ENCODE data around the gene RAC3. TPM values are rescaled to one million over a fixed set of nuclear protein-coding genes. Genes with fewer than 3 reads are reported as not detected.

The RAC3 gene
- total RNA-seq, 1 donor from 2014 or later: 41.3 TPM

- no peak overlapping the region for H2AFZ ChIP-seq (ENCODE audit: low read depth, low read length)
- Mint-ChIP-seq H3K27ac (ENCODE audit: unreplicated experiment) (no peak overlapping the region), H3K9me3 (ENCODE audit: unreplicated experiment) (no peaks in the 10 kb centered on the region), H3K27me3 (ENCODE audit: low read depth, unreplicated experiment) (no peaks in the 10 kb centered on the region), H3K36me3 (ENCODE audit: low read depth, unreplicated experiment) (no peaks in the 10 kb centered on the region), H3K4me3 (ENCODE audit: unreplicated experiment) (peak overlapping the region; percentile 50), H3K4me1 (ENCODE audit: low read depth, unreplicated experiment) (no peaks in the 10 kb centered on the region)
- peaks cover 15% of the 10 kb centered on the region for H3K79me2 ChIP-seq (ENCODE audit: insufficient read depth, low read length)
- H3K27ac ChIP-seq (ENCODE audit: low read depth, low read length): no peak overlapping the region
- no peaks in the 10 kb centered on the region for H3K36me3 ChIP-seq (ENCODE audit: insufficient read depth, low read length)
- H3K9me3 ChIP-seq (ENCODE audit: insufficient read depth, low read depth, low read length): no peaks in the 10 kb centered on the region
- peaks cover 27% of the 10 kb centered on the region for H4K20me1 ChIP-seq (ENCODE audit: insufficient read depth, low read length)
- H3K4me1 ChIP-seq (ENCODE audit: insufficient read depth, low read length): peaks cover 23% of the 10 kb centered on the region
- no peak overlapping the region for H3K4me3 ChIP-seq (ENCODE audit: insufficient read depth, low read depth, low read length)
- TF ChIP-seq EZH2 (IDR thresholded peaks at IDR 0.05; ENCODE audit: insufficient read depth, low read length) (no peak), CTCF (IDR thresholded peaks at IDR 0.05; ENCODE audit: insufficient read depth, low read depth, low read length) (no peak)
- no peak for DNase-seq (ENCODE audit: low read depth)
- H3K27me3 ChIP-seq (ENCODE audit: insufficient read depth, low read length): no peaks in the 10 kb centered on the region
- no peak for FAIRE-seq
- peak overlapping the region; percentile 99 for H3K4me2 ChIP-seq (ENCODE audit: low read length)
- H3K9ac ChIP-seq (ENCODE audit: low read length): no peak overlapping the region
Measured at GRCh38 chr17:82020572-82021106, 10.8 kb upstream of the RAC3 start.

- H3K9me3 Mint-ChIP-seq (ENCODE audit: unreplicated experiment): no peaks in the 10 kb centered on the region
- Histone ChIP-seq H2AFZ (ENCODE audit: low read depth, low read length) (no peak overlapping the region), H3K4me1 (ENCODE audit: insufficient read depth, low read length) (peaks cover 23% of the 10 kb centered on the region), H3K79me2 (ENCODE audit: insufficient read depth, low read length) (peaks cover 15% of the 10 kb centered on the region), H3K27ac (ENCODE audit: low read depth, low read length) (no peak overlapping the region), H3K9me3 (ENCODE audit: insufficient read depth, low read depth, low read length) (no peaks in the 10 kb centered on the region), H3K9ac (ENCODE audit: low read length) (peak overlapping the region; percentile 87), H3K4me3 (ENCODE audit: insufficient read depth, low read depth, low read length) (peak overlapping the region; percentile 81), H4K20me1 (ENCODE audit: insufficient read depth, low read length) (peaks cover 27% of the 10 kb centered on the region), H3K4me2 (ENCODE audit: low read length) (peak overlapping the region; percentile 99), H3K36me3 (ENCODE audit: insufficient read depth, low read length) (no peaks in the 10 kb centered on the region), H3K27me3 (ENCODE audit: insufficient read depth, low read length) (no peaks in the 10 kb centered on the region)
- H3K4me1 Mint-ChIP-seq (ENCODE audit: low read depth, unreplicated experiment): no peaks in the 10 kb centered on the region
- TF ChIP-seq EZH2 (IDR thresholded peaks at IDR 0.05; ENCODE audit: insufficient read depth, low read length): no peak
- TF ChIP-seq CTCF (IDR thresholded peaks at IDR 0.05; ENCODE audit: insufficient read depth, low read depth, low read length): peak; percentile 51
- peaks cover 2% of the 10 kb centered on the region for H3K27me3 Mint-ChIP-seq (ENCODE audit: low read depth, unreplicated experiment)
- DNase-seq (ENCODE audit: low read depth) (peak; percentile 43), FAIRE-seq (no peak)
- no peaks in the 10 kb centered on the region for H3K36me3 Mint-ChIP-seq (ENCODE audit: low read depth, unreplicated experiment)
- peak overlapping the region; percentile 86 for H3K4me3 Mint-ChIP-seq (ENCODE audit: unreplicated experiment)
- no peak overlapping the region for H3K27ac Mint-ChIP-seq (ENCODE audit: unreplicated experiment)
Measured at GRCh38 chr17:82021107-82021899, 10.2 kb upstream of the RAC3 start.

- peaks cover 27% of the 10 kb centered on the region for H4K20me1 ChIP-seq (ENCODE audit: insufficient read depth, low read length)
- Mint-ChIP-seq H3K27me3 (ENCODE audit: low read depth, unreplicated experiment) (peaks cover 2% of the 10 kb centered on the region), H3K4me3 (ENCODE audit: unreplicated experiment) (peak overlapping the region; percentile 86), H3K36me3 (ENCODE audit: low read depth, unreplicated experiment) (no peaks in the 10 kb centered on the region), H3K4me1 (ENCODE audit: low read depth, unreplicated experiment) (no peaks in the 10 kb centered on the region), H3K9me3 (ENCODE audit: unreplicated experiment) (no peaks in the 10 kb centered on the region), H3K27ac (ENCODE audit: unreplicated experiment) (no peak overlapping the region)
- H2AFZ ChIP-seq (ENCODE audit: low read depth, low read length): peak overlapping the region; percentile 78
- H3K36me3 ChIP-seq (ENCODE audit: insufficient read depth, low read length): no peaks in the 10 kb centered on the region
- no peaks in the 10 kb centered on the region for H3K9me3 ChIP-seq (ENCODE audit: insufficient read depth, low read depth, low read length)
- FAIRE-seq (no peak), DNase-seq (ENCODE audit: low read depth) (no peak)
- no peak overlapping the region for H3K27ac ChIP-seq (ENCODE audit: low read depth, low read length)
- H3K4me1 ChIP-seq (ENCODE audit: insufficient read depth, low read length): peaks cover 23% of the 10 kb centered on the region
- H3K4me3 ChIP-seq (ENCODE audit: insufficient read depth, low read depth, low read length): peak overlapping the region; percentile 81
- H3K9ac ChIP-seq (ENCODE audit: low read length): peak overlapping the region; percentile 87
- peaks cover 15% of the 10 kb centered on the region for H3K79me2 ChIP-seq (ENCODE audit: insufficient read depth, low read length)
- TF ChIP-seq CTCF (IDR thresholded peaks at IDR 0.05; ENCODE audit: insufficient read depth, low read depth, low read length) (no peak), EZH2 (IDR thresholded peaks at IDR 0.05; ENCODE audit: insufficient read depth, low read length) (no peak)
- no peaks in the 10 kb centered on the region for H3K27me3 ChIP-seq (ENCODE audit: insufficient read depth, low read length)
- H3K4me2 ChIP-seq (ENCODE audit: low read length): peak overlapping the region; percentile 99
Measured at GRCh38 chr17:82021900-82022309, 9.6 kb upstream of the RAC3 start.

Measured in astrocyte (in vitro differentiated cells and primary cell).